Muscle layer of duodenum (tissue), 2 donors: ENCODE measurements around the gene ZNF487.
"Not testable (repeated sequence)": the region's sequence is repeated elsewhere in the genome, so short reads cannot be mapped to it uniquely, and the experiment has no call there.

Experiments used
- H3K27ac ChIP-seq: one replicate; pipeline ENCODE4 v1.7.0; 2013; ENCODE audit warnings: mild to moderate bottlenecking, low read length
- H3K27me3 ChIP-seq: one replicate; pipeline ENCODE4 v1.7.0; 2013; ENCODE audit warnings: low read depth, mild to moderate bottlenecking, control low read depth, low read length
- H3K36me3 ChIP-seq, 2 donors: one replicate each; pipeline ENCODE4 v1.7.0; 2013; ENCODE audit warnings: low read length in 2 of 2, control low read depth in 1 of 2, mild to moderate bottlenecking in 1 of 2; ENCODE audit not compliant: insufficient read depth in 2 of 2, control insufficient read depth in 1 of 2
- H3K4me1 ChIP-seq, 2 donors: one replicate each; pipeline ENCODE4 v1.7.0; 2013; ENCODE audit warnings: low read length in 2 of 2, mild to moderate bottlenecking in 2 of 2, control low read depth in 1 of 2, moderate library complexity in 1 of 2; ENCODE audit not compliant: insufficient read depth in 2 of 2, control insufficient read depth in 1 of 2
- H3K4me3 ChIP-seq, 2 donors: one replicate each; pipeline ENCODE4 v1.7.0; 2013; ENCODE audit warnings: low read length in 2 of 2, low read depth in 1 of 2, mild to moderate bottlenecking in 1 of 2
- H3K9me3 ChIP-seq, 2 donors: one replicate each; pipeline ENCODE4 v1.7.0; 2013; ENCODE audit warnings: low read length in 2 of 2, control low read depth in 1 of 2, mild to moderate bottlenecking in 1 of 2; ENCODE audit not compliant: control insufficient read depth in 1 of 2
- donor health status: healthy.

ZNF487 gene

DNA sequence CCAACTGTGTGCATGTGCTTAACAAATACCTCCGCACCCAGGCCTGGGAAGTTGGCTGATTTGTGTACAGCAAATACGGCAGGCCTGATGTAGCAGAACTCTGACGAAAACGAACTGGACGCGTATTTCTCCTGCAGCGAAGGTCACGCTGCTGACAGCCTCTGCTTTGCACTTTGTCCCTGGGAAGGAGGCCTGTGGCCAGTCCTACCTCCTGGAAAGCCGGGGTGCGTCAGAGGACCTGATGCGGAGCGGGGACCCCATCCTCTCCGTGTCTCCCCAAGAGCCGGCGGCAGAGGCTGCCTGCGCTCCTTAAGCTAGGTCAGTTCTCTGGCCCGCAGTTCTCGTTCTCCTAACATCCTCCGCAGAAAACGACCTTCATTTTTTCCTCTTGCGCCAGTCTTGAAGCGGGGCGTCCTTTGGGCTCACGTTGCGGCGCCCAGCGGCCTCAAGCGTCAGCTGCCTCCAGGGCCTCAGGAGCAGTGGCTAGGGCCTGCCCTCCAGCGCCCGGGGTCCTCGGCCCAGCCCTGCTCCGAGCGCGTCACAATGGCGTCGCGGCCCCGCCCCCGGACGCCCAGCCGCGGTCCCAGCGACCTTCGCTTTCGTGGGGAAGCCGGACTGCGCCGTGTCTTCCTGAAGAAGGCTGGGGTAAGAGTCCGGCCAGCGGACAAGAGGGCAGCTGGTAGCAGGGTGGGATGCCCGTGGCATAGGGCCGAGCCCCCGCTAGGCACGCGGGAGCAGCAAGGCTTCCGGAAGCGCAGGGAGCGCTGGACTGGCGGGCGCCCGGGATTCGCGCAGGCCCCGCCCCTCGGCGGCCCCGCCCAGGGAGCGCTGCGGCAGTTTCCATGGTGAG lies at the start of gene ZNF487:
TSS of gene ZNF487 (plus strand) at position 821 of the 850 bp plus-strand sequence. CDS start 38,703 bp downstream, outside the sequence.
- no peaks in the 10 kb centered on the region for H3K27me3 ChIP-seq
- H3K27ac ChIP-seq = peak within 1 kb of the TSS; percentile 99
- H3K9me3 ChIP-seq = no peaks in the 10 kb centered on the region
- peaks cover 0 to 8% of the 10 kb centered on the region in 2 donors for H3K36me3 ChIP-seq
- peak within 1 kb of the TSS; percentile 87 to 94 for H3K4me3 ChIP-seq
- peaks cover 0 to 2% of the 10 kb centered on the region in 2 donors for H3K4me1 ChIP-seq

- peaks cover 0 to 15% of the 10 kb centered on the region in 2 donors for H3K4me1 ChIP-seq
- no peak overlapping the region for H3K4me3 ChIP-seq
- no peaks in the 10 kb centered on the region for H3K9me3 ChIP-seq
- H3K27me3 ChIP-seq = no peaks in the 10 kb centered on the region
- H3K27ac ChIP-seq = no peak overlapping the region
- H3K36me3 ChIP-seq = peaks cover 54 to 71% of the 10 kb centered on the region in 2 donors
Observed at GRCh38 chr10:43387678-43388032, 49.3 kb upstream of the ZNF487 start.

GRCh38 chr10:43389867-43390266 lies 47.0 kb upstream of the ZNF487 start:
- no peaks in the 10 kb centered on the region for H3K27me3 ChIP-seq
- H3K9me3 ChIP-seq = no peaks in the 10 kb centered on the region
- H3K4me1 ChIP-seq = peaks cover 0 to 26% of the 10 kb centered on the region in 2 donors
- H3K4me3 ChIP-seq = no peak overlapping the region
- no peak overlapping the region for H3K27ac ChIP-seq
- peaks cover 69 to 80% of the 10 kb centered on the region in 2 donors for H3K36me3 ChIP-seq

GRCh38 chr10:43390333-43390732 lies 46.6 kb upstream of the ZNF487 start:
- Histone ChIP-seq H3K27me3 (no peaks in the 10 kb centered on the region), H3K27ac (no peak overlapping the region), H3K36me3 (peaks cover 69 to 76% of the 10 kb centered on the region in 2 donors), H3K4me3 (no peak overlapping the region), H3K4me1 (peaks cover 0 to 31% of the 10 kb centered on the region in 2 donors), H3K9me3 (no peaks in the 10 kb centered on the region)

GRCh38 chr10:43390759-43391158 lies 46.2 kb upstream of the ZNF487 start:
- no peaks in the 10 kb centered on the region for H3K27me3 ChIP-seq
- H3K27ac ChIP-seq = no peak overlapping the region
- H3K36me3 ChIP-seq = peaks cover 69 to 76% of the 10 kb centered on the region in 2 donors
- no peak overlapping the region for H3K4me3 ChIP-seq
- H3K9me3 ChIP-seq = no peaks in the 10 kb centered on the region
- H3K4me1 ChIP-seq = peaks cover 0 to 35% of the 10 kb centered on the region in 2 donors

DNA sequence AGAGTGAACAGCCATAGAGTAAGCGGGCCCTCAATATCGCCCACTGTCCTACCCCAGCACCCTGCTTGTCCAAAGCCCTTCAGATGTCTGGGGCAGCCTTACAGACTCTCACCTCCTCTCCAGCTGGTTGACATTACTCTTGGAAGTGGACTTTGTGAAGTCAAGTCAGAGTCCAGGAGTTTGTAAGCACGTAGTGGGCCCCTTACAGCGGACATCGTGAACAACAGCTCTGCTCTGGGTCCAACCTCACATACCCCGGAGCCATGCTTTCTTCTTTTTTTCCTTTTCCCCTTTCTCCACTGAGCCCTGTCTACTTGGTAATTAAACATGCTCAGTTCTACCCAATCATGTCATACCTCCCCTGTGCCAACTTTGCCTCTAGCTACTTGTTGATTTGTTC lies 45.4 kb upstream of the ZNF487 start:
- H3K9me3 ChIP-seq = no peaks in the 10 kb centered on the region
- no peaks in the 10 kb centered on the region for H3K27me3 ChIP-seq
- H3K4me1 ChIP-seq = peaks cover 0 to 38% of the 10 kb centered on the region in 2 donors
- no peak overlapping the region for H3K27ac ChIP-seq
- H3K36me3 ChIP-seq = peaks cover 64 to 71% of the 10 kb centered on the region in 2 donors
- no peak overlapping the region for H3K4me3 ChIP-seq

DNA sequence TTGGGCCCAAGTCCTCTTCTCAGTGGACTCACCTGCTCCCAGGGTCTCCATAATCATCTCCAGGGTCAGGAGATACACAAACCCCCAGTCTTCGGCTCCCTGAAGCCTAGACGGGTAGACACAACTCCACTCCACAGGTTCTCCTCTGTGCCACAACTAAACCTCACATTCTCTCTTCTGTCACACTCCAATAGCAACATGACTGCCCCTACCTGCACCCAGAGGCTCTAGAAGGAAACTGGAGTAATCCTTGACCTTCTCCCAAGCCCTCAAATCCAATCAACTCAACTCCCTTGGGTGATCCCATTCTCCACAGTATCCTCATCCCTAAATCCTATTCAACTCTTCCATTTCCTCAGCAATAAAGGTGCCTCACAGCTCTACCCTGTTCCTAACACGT lies 44.2 kb upstream of the ZNF487 start:
- H3K4me3 ChIP-seq = no peak overlapping the region
- H3K4me1 ChIP-seq = peaks cover 0 to 42% of the 10 kb centered on the region in 2 donors
- peaks cover 52 to 59% of the 10 kb centered on the region in 2 donors for H3K36me3 ChIP-seq
- H3K9me3 ChIP-seq = no peaks in the 10 kb centered on the region
- no peak overlapping the region for H3K27ac ChIP-seq
- no peaks in the 10 kb centered on the region for H3K27me3 ChIP-seq

DNA sequence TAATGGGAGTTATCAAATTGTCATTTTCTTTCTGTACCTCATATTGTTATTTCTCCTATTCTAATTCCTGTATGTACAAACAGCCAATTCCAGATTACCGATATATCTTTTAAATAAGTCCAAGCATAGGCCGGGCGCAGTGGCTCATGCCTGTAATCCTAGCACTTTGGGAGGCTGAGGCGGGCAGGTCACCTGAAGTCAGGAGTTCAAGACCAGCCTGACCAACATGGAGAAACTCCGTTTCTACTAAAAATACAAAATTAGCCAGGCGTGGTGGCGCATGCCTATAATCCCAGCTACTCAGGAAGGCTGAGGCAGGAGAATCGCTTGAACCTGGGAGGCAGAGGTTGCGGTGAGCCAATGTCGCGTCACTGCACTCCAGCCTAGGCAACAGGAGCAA lies 43.7 kb upstream of the ZNF487 start:
- Histone ChIP-seq H3K36me3 (peaks cover 47 to 55% of the 10 kb centered on the region in 2 donors), H3K4me1 (peaks cover 0 to 46% of the 10 kb centered on the region in 2 donors)
- H3K9me3 ChIP-seq, H3K27me3 ChIP-seq, H3K4me3 ChIP-seq, H3K27ac ChIP-seq: not testable (repeated sequence)

- Histone ChIP-seq H3K27me3 (no peaks in the 10 kb centered on the region), H3K27ac (no peak overlapping the region), H3K9me3 (no peaks in the 10 kb centered on the region), H3K4me3 (no peak overlapping the region), H3K36me3 (peaks cover 42 to 49% of the 10 kb centered on the region in 2 donors), H3K4me1 (peaks cover 4 to 52% of the 10 kb centered on the region in 2 donors)
Observed at GRCh38 chr10:43393606-43394360, 43.1 kb upstream of the ZNF487 start.

DNA sequence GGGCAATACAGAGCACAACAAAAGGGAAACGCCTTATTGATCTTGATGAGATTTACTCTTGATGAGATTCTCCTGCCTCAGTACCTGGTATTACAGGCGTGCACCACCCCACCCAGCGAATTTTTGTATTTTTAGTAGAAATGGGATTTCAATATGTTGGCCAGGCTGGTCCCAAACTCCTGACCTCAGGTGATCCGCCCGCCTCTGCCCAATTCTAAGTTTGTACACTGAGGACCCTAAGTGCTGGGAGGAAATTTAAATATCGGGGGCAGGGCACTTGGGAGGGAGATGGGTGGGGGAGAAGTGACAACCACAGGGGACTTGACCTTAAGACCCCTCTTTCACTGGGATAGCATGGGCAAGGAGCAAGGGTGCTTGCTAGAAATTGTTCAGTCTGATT lies 42.0 kb upstream of the ZNF487 start:
- Histone ChIP-seq H3K9me3 (no peaks in the 10 kb centered on the region), H3K27me3 (no peaks in the 10 kb centered on the region), H3K36me3 (peaks cover 40 to 41% of the 10 kb centered on the region in 2 donors), H3K4me1 (peaks cover 4 to 61% of the 10 kb centered on the region in 2 donors), H3K4me3 (peak overlapping the region; percentile 64 to 75), H3K27ac (peak overlapping the region; percentile 83)

GRCh38 chr10:43395571-43396060 lies 41.3 kb upstream of the ZNF487 start:
- Histone ChIP-seq H3K4me3 (peak overlapping the region; percentile 64 to 75), H3K27ac (peak overlapping the region; percentile 83), H3K4me1 (peaks cover 4 to 57% of the 10 kb centered on the region in 2 donors), H3K36me3 (peaks cover 33% of the 10 kb centered on the region in 2 donors), H3K9me3 (no peaks in the 10 kb centered on the region), H3K27me3 (no peaks in the 10 kb centered on the region)
